ENCODE measurements around the gene SHISA8.

Gene SHISA8

DNA sequence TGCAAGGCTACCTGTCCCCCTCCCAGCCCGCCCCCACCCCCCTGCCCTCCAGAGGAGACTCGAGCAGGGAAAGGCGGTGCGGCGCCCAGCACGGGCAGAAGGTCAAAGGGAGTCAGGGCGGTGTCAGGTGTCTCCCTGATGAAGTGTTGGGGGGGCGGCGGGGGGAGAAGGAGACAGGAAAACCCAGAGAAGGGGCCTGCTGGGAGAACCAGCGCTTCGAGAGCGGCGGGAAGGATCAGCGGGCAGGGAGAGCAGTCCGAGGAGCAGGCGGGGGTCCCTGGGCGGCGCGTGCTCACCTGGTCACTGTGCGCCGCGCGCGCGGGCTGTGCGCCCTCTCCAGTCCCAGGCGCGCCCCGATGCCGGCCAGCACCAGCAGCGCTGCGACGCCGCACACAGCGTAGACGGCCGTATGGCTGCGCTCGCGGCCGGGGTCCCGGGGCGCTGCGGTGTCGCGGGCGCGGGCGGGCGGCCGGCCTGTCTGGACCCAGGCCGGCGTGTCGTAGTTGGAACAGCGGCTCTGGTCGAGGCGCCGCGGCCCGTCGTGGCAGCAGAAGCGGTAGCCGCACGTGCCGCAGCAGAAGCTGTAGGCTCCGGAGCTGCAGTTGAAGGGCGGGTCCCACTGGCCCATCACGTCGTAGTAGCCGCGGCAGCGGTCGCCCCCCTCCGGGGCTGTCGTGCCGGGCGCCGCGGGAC lies 886 bp downstream of the SHISA8 start:
- TF ChIP-seq GATA3 (IDR thresholded peaks at IDR 0.05; ENCODE audit: low read depth, low read length), result no peak
- TF ChIP-seq GATA2 (IDR thresholded peaks at IDR 0.05; ENCODE audit: low read depth, low read length), result no peak

DNA sequence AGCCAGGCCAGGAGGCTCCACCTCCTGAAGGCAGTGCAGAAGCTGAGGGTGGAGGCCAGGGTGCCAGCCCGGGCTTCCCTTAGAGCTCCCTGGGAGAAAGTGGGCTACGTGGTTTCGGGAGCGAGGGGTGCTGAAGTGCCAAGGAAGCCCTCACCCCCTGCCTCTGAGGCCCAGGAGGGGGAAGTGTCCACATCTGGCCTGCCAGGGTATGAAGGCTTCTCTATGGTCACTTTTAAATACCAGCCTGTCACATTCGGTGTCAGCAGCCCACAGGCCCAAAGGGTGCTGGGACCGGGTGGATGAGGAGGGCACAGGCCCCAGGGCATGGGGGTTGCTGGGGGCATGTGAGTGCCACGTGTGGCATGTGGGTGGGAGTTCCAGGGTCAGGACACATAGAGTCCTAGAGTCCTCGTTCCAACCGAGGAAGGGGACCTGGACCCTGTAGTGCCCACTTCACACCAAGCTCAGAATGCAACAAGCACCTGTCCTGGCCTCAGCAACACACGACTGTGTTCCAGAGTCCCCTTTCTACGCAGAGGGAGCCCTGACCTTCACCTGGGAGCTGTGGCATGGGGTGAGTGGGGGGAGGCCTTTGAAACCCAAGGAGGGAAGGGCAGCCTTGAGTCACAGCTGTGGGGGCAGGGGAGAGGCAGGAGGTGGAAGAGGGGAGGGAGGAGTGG lies 1.7 kb downstream of the SHISA8 start:
- TF ChIP-seq GATA3 (IDR thresholded peaks at IDR 0.05; ENCODE audit: low read depth, low read length) (no peak), GATA2 (IDR thresholded peaks at IDR 0.05; ENCODE audit: low read depth, low read length) (no peak)

DNA sequence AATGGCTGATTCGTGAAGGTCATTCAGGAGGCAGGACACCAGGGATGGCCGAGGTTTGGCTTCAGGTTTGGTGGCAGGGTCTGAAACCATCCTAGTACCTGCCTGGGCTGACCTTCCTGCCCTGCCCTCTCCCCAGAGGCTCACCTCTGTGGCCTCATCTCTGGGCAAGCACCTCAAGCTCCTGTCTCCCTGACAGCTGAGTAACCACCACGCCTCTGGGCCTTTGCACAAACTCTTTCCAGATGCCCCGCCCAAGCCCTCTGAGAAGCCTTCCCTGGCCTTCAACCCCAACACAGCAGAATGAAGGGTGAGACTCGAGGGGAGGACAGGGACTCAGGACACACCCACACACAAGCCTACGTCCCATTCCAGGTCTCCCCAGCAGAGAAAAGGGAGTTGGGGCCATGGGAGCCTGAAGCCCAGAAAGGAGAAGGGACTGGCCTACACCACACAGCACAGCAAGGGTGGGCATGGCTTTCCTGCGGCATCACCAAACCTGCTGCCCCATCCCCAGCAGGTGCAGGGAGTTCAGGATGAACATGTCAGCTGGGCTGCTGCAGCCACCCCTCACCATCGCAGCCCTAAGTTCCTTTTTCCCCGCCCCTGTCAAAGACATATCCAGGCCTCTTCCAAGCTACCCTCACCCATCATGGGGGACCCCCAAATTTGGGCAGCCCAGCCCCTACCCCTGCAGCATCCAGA lies 2.4 kb downstream of the SHISA8 start:
- TF ChIP-seq GATA2 (IDR thresholded peaks at IDR 0.05; ENCODE audit: low read depth, low read length) (no peak), GATA3 (IDR thresholded peaks at IDR 0.05; ENCODE audit: low read depth, low read length) (no peak)

DNA sequence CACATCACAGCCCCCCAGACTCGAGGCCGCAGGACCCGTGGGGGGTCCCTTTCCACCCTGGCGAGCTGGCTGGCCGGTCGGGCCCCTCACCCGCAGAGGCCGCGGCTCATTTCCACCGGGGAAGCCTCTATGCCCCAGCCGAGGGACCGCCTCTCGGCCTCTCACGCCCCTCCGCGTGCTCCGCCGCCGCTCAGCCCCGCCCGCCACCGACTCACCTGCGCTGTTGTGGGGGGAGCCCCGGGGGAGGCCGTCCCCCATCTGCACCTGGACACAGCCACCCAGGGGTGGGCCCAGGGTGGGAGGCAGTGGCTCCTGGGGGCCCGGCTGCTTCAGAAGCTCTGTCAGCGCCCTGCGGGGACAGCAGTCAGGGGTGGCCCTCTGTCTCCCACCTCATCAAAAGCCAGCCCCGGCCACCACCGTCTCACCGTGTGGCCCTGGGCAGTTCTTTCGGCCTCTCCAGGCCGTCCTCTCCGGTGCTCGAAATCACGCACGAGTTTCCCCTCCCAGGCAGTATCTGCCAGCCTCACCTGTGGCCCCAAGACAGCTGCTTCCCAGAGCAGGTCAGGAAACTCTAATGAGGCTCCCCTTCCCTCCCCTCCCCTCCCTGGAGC lies 3.8 kb downstream of the SHISA8 start:
- no peak for TF ChIP-seq GATA2 (IDR thresholded peaks at IDR 0.05; ENCODE audit: low read depth, low read length)

DNA sequence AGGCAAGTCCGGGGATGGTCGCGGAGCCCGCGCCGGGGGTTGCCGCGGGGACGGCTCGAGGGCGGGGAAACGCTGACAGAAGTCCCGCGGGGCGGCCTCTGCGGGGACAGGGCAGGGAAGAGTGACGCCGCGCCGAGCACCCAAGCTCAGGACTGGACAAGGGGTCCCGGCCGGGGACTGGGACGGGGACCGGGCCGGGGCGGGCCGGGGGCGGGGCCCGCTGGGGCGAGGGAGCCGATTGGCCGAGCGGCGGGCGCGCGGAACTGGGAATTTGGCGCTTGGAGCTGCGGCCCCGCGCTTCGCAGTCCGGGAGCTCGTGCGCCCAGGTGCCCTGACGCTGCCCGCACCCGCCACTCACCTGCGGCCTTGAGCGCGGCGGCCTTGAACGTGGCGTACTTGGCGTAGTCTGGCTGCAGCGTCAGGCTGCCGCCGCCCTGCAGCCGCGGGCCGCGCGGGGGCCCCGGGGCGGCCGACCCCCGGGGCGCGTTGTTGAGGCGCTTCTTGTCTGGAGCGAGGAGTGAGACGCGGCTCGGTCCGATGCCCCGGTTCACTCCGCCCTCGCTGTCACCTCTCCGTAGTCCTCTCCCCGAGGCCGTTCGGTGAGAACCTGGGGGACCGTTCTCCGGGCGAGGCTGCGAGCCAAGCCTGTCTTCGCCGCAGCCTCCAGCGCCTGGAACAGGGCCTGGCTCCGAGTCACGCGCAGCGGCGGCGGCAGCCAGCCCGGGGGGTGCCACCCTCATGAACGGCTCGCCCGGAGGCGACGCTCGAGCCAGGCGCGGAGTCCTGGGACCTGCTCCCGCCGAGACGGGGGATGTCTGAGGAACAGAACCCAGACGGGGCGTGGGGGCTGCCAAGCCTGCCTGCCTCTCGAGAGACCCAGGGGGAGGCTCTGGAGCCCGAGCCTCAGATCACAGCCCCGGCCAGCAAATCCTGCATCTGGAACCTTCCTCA lies 4.5 kb downstream of the SHISA8 start:
- TF ChIP-seq GATA2 (IDR thresholded peaks at IDR 0.05; ENCODE audit: low read depth, low read length), result no peak
- TF ChIP-seq GATA3 (IDR thresholded peaks at IDR 0.05; ENCODE audit: low read depth, low read length), result no peak

DNA sequence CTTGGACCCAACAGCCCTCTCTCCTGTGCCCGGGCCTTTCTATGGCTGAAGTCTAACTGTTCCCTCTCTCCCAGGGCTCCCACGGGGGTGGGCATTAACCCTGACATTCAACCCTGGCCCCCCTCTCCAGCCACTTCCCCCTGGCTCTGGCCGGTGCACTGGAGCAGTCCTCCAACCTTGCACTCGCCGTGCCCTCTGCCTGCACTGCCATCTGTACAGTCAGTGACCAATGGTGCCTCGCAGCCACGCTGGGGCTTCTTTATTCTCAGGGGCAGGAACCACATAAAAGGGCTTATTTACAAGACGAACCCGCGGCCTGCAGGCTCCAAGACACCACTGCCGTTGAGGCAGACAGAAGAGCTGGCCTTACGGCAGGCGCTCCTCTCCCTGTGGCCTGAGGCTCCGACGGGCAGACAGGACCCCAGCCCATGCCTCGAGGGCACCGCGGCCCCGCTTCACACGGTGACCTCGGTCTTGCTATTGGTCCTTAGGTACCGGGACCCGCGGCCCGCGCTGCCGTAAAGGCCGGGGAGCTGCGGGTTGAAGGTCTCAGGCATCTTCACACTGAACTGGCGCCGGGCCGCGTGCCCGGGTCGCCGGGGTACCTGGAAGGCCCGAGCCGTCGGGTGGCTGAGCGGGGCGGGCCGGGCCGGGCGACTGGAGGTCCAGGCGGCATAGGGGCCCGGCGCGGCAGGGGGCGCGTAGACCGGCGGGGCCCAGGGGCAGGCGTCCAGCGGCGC lies 5.4 kb downstream of the SHISA8 start:
- TF ChIP-seq GATA3 (IDR thresholded peaks at IDR 0.05; ENCODE audit: low read depth, low read length), result no peak
- TF ChIP-seq GATA2 (IDR thresholded peaks at IDR 0.05; ENCODE audit: low read depth, low read length), result no peak

DNA sequence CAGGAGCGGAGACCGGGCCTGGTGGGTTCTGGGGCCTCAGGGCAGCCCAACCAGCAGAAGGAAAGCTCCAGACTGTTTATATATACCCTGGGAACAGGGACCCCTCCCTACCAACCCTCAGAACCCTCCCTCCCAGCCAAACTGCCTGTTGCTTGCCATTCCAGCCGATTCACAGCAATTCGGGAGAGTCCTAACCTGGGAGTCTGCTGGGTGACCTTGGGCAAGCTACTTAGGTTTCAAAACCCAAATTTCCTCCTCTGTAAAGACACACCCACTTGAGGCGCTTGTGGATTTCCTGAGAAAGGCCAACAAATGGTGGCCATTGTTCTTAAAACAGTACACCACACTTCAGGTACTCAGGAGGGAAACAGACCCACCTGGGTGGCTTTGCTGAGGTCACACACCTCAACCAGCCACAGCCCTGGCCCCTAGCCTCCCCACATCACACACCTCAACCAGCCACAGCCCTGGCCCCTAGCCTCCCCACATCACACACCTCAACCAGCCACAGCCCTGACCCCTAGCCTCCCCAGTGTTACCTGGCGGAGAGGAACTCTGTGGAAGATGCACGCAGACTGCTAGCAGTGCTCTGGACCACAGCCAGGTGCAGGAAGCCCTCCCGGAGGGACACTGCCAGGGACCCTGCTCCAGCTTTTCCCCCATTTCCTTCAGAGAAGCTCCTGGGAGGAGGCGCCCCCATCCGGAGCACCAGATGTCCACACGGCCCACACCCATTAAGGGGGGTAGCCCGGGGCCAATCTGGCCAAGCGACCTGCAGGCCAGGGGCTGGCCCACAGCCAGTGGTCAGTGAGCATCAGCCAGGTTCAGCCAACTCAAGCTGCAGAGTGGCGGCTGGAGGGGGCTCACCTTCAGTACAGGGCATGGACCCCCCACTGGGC lies 6.2 kb downstream of the SHISA8 start:
- TF ChIP-seq GATA2 (IDR thresholded peaks at IDR 0.05; ENCODE audit: low read depth, low read length) (no peak), GATA3 (IDR thresholded peaks at IDR 0.05; ENCODE audit: low read depth, low read length) (no peak)

DNA sequence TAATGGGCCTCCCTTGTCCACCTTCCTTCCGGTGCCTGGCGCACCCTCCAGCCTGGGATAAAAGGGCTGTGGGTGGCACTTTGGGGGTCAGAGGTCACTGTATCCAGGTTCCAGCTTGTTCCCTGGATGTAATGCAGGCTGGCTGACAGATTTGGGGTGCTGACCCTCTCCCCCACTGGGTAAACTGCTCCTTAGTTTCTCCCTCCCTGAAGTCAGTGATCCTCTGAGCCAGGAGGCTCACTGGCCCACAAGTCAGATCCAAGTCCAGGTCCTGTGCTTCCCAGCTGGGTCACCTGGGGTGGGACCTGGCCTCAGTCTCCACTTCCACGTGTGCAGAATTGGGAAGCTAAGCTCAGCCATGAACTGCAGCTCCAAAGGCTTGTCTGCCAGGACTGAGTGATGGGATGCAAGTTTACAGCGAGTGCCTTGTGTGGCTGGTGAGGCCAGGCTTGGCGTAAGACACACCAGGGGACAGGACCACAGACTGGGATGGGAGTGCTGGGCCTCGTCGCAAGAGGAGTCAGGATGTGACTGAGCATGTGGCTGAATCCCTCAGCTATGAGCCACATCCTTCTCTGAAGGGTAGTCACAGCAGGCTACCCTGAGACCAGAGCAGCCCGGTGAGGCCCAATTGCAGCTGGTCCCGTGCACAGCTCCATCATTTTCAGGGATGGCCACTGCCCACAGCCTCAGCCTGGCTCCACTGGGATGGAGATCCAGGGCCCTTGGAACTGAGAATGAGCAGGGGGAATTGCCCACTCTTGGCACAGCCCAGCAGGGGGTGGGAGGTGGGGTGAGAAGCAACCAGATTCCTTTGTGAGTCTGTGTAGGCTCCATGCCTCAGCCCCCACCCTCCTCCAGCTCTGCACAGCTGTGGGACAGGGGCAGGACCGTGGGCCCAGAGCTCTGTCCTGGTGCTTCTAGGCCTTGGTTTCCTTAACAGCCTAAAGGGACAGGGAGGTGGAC lies 7.2 kb downstream of the SHISA8 start:
- no peak for TF ChIP-seq GATA2 (IDR thresholded peaks at IDR 0.05; ENCODE audit: low read depth, low read length)
- no peak for TF ChIP-seq GATA3 (IDR thresholded peaks at IDR 0.05; ENCODE audit: low read depth, low read length)

DNA sequence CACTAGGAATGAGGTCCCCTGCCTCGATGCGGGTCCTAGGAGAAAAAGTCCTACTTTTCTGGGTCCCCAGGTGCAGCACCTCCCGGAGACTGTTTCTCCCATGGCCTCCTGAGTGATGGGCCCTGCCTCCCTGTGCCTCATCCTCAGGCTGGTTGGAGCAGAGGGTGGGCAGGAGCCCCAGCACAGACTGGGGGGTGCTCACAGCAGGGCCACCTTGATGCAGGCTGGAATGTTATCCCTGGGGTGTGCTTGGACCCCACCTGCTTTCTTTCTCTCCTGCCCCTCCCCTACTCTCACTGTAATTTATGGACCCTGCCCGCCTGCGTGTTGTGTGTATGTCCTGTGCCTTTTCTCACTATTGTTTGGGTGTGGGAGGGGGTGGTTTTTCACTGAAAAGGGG lies 8.1 kb downstream of the SHISA8 start:
- TF ChIP-seq GATA3 (IDR thresholded peaks at IDR 0.05; ENCODE audit: low read depth, low read length), result no peak
- no peak for TF ChIP-seq GATA2 (IDR thresholded peaks at IDR 0.05; ENCODE audit: low read depth, low read length)

DNA sequence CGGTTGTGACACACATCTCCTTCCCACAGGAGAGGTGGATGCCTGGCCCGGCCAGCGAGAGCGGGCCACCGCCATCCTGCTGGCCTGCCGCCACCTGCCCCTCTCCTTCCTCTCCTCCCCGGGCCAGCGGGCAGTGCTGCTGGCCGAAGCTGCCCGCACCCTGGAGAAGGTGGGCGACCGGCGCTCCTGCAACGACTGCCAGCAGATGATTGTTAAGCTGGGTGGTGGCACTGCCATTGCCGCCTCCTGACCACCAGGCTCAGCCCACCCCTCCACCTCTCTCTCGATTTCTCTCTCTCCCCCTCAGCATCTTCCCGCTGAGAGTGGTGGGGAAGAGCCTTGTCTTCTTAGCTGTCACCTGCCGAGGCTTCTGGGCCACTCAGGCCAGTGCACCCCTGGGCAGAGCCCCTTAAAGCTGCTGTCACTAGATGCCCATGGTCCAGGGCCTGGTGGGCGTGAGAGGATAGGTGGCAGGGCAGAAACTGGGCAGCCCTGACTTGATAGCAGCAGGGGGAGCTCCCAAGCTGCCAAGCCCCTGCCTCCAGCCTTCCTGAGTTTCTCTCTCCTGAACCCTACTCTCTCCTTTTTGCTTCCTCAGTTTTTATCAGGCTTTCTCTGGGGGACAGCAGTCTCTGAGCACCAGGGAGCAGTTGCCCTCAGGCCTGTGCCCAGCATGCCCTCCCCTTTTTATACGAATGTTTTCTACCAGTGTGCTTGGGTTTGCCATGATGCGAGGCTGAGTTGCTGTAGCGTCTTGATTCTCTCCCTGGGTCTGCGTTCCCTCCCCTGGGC lies 9.3 kb downstream of the SHISA8 start:
- no peak for TF ChIP-seq GATA2 (IDR thresholded peaks at IDR 0.05; ENCODE audit: low read depth, low read length)
